Vagina (tissue), 2 donors: ENCODE measurements around the gene NIPAL3.

Source experiments
- CTCF ChIP-seq, 3 experiments: fragments of 450-650 bp in 2 of 3; fragments of 200-600 bp in 1 of 3; sonication (generic) in 1 of 3; IDR thresholded peaks; one replicate each; pipeline ENCODE4 v1.5.1; 2017 to 2019; ENCODE audit warnings: antibody characterized with exemption in 3 of 3, mild to moderate bottlenecking in 2 of 3, moderate library complexity in 2 of 3
- POLR2A ChIP-seq, 2 donors: fragments of 450-650 bp; IDR thresholded peaks; one replicate each; pipeline ENCODE4 v1.6.1; 2017; ENCODE audit warnings: antibody characterized with exemption in 2 of 2, mild to moderate bottlenecking in 2 of 2, moderate library complexity in 2 of 2
- POLR2AphosphoS5 ChIP-seq, 2 donors: sonication (generic); formaldehyde crosslinking; IDR thresholded peaks; one replicate each; pipeline ENCODE4 v1.9.0; 2017; ENCODE audit warnings: antibody characterized with exemption in 2 of 2, mild to moderate bottlenecking in 2 of 2, low read depth in 1 of 2; ENCODE audit not compliant: insufficient read depth in 1 of 2

DNA sequence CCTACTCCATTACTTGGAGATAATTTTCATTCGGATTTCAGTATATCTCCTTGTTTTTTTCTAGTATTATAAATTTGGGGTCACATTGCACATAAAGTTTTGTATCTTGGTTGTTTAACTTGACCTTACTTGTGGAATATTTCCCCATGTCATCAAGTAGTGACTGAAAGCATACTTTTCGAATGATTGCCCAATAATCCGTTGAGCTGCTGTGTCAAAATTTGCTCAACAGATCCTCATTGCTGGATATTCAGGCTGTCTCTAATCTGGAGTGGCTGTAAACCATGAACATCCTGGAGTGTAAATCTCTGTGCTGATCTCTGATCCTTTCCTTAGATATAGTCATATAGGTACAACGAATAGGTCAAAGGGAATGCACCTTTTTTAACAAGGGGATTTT, 4.9 kb downstream of the NIPAL3 start:
- TF ChIP-seq POLR2A (IDR thresholded peaks at IDR 0.05): no peak
- TF ChIP-seq CTCF (IDR thresholded peaks at IDR 0.05): no peak
- no peak for TF ChIP-seq POLR2AphosphoS5 (IDR thresholded peaks at IDR 0.05; ENCODE audit: insufficient read depth in 1 of 2, low read depth in 1 of 2)
